ENCODE results near the gene ALDH4A1.

GRCh38 chr1:18859560-18859959 lies 42.8 kb downstream of the ALDH4A1 start, which contains the start of gene TAS1R2:
- TF ChIP-seq CTCF (IDR thresholded peaks at IDR 0.05) (no peak), POLR2A (IDR thresholded peaks at IDR 0.05) (no peak)
